SK-N-SH (cell line): ENCODE data around the gene ORC1. TPM values are rescaled to one million over a fixed set of nuclear protein-coding genes. Genes with fewer than 3 reads are reported as not detected.

Experiments
- CTCF ChIA-PET: fragments of 300-600, 350-600 bp; formaldehyde crosslinking; extraction: SDS; loops from one replicate; lab custom pipeline; 2021; lab: Yijun Ruan, JAX
- POLR2A ChIA-PET: fragments of 350-600 bp; sonication (Branson Sonifier 250); formaldehyde crosslinking; extraction: SDS; loops from one replicate; lab custom pipeline; 2020; ENCODE audit warnings: antibody characterized with exemption, inconsistent platforms; lab: Yijun Ruan, JAX
- DNase-seq: peaks from one replicate; pipeline ENCODE4 v3.0.0; 2012
- H2AFZ ChIP-seq: fragments of 200-600 bp; sonication (generic); 2 replicates; pipeline ENCODE4 v1.8.1; 2016; ENCODE audit warnings: antibody characterized with exemption, mild to moderate bottlenecking, low read depth
- H3F3A ChIP-seq: fragments of 200-600 bp; sonication (generic); replicated peaks from 2 replicates; pipeline ENCODE3; 2016; ENCODE audit warnings: antibody characterized with exemption, mild to moderate bottlenecking; ENCODE audit not compliant: insufficient read depth
- H3K27ac ChIP-seq, 2 experiments: fragments of 200-500 bp in 1 of 2; fragments of 200-600 bp in 1 of 2; sonication (Bioruptor generic) in 1 of 2; sonication (generic), shearing (Covaris generic) in 1 of 2; 2 replicates each; pipeline versions ENCODE4 v1.5.1 to v1.6.1; 2014 to 2016; ENCODE audit warnings: low read depth in 2 of 2, inconsistent platforms in 1 of 2, low read length in 1 of 2, mild to moderate bottlenecking in 1 of 2, mixed read lengths in 1 of 2
- H3K27me3 ChIP-seq: fragments of 200-600 bp; sonication (generic), shearing (Covaris generic); 2 replicates; pipeline ENCODE4 v1.6.1; 2016; ENCODE audit warnings: mixed run types; ENCODE audit not compliant: insufficient read depth
- H3K36me3 ChIP-seq, 2 experiments: fragments of 200-500 bp in 1 of 2; fragments of 200-600 bp in 1 of 2; sonication (Bioruptor generic) in 1 of 2; sonication (generic) in 1 of 2; replicated peaks in 1 of 2; 2 replicates each; pipeline versions ENCODE3 to v1.5.1; 2014 to 2016; ENCODE audit warnings: low read length in 1 of 2, mild to moderate bottlenecking in 1 of 2; ENCODE audit not compliant: insufficient read depth in 2 of 2, control insufficient read depth in 1 of 2
- H3K4me1 ChIP-seq, 2 experiments: fragments of 200-500 bp in 1 of 2; fragments of 200-600 bp in 1 of 2; sonication (Bioruptor generic) in 1 of 2; sonication (generic), shearing (Covaris generic) in 1 of 2; 2 replicates each; pipeline versions ENCODE4 v1.5.1 to v1.6.1; 2014 to 2016; ENCODE audit warnings: low read depth in 1 of 2, low read length in 1 of 2, mixed run types in 1 of 2; ENCODE audit not compliant: insufficient read depth in 2 of 2, control insufficient read depth in 1 of 2
- H3K4me2 ChIP-seq: fragments of 200-600 bp; sonication (generic), shearing (Covaris generic); 2 replicates; pipeline ENCODE4 v1.6.1; 2017; ENCODE audit warnings: mixed run types
- H3K4me3 ChIP-seq, 2 experiments: fragments of 200-500 bp in 1 of 2; fragments of 200-600 bp in 1 of 2; sonication (Bioruptor generic) in 1 of 2; sonication (generic), shearing (Covaris generic) in 1 of 2; 2 replicates each; pipeline versions ENCODE4 v1.5.1 to v1.8.1; 2014 to 2016; ENCODE audit warnings: low read depth in 2 of 2, inconsistent platforms in 1 of 2, low read length in 1 of 2, mild to moderate bottlenecking in 1 of 2, mixed read lengths in 1 of 2, moderate library complexity in 1 of 2
- H3K79me2 ChIP-seq: fragments of 200-600 bp; sonication (generic); 2 replicates; pipeline ENCODE4 v1.8.1; 2017; ENCODE audit warnings: mild to moderate bottlenecking; ENCODE audit not compliant: insufficient read depth
- H3K9ac ChIP-seq: fragments of 200-600 bp; sonication (generic); 2 replicates; pipeline ENCODE4 v1.6.1; 2017; ENCODE audit warnings: mixed run types
- H3K9me2 ChIP-seq: fragments of 200-600 bp; sonication (generic); 2 replicates; pipeline ENCODE4 v1.6.1; 2017; ENCODE audit warnings: mixed run types
- H3K9me3 ChIP-seq: fragments of 200-600 bp; sonication (generic); 2 replicates; pipeline ENCODE4 v1.6.1; 2017; ENCODE audit warnings: mixed run types, mild to moderate bottlenecking, moderate library complexity
- H4K20me1 ChIP-seq: fragments of 200-600 bp; sonication (generic); 2 replicates; pipeline ENCODE4 v1.6.1; 2017; ENCODE audit warnings: mild to moderate bottlenecking, mixed run types; ENCODE audit not compliant: insufficient read depth
- CTCF ChIP-seq: fragments of 200-600 bp; sonication (generic); IDR thresholded peaks from 2 replicates; pipeline ENCODE4 v1.6.1; 2017; ENCODE audit warnings: antibody characterized with exemption, mild to moderate bottlenecking, moderate library complexity
- ELF1 ChIP-seq: IDR thresholded peaks from 2 replicates; pipeline ENCODE4 v1.4.0; 2012
- EZH2phosphoT487 ChIP-seq: fragments of 200-600 bp; sonication (generic); IDR thresholded peaks from 2 replicates; pipeline ENCODE4 v1.6.1; 2017; ENCODE audit warnings: low read depth, mixed run types, mild to moderate bottlenecking, antibody characterized with exemption, moderate library complexity, borderline replicate concordance
- FOSL2 ChIP-seq: IDR thresholded peaks from 2 replicates; pipeline ENCODE4 v1.4.0; 2012; ENCODE audit warnings: low read depth, mild to moderate bottlenecking, moderate library complexity, borderline replicate concordance
- FOXJ3 ChIP-seq: sonication (generic); formaldehyde crosslinking; IDR thresholded peaks from 2 replicates; pipeline ENCODE4 v1.5.1; 2020; ENCODE audit warnings: mild to moderate bottlenecking, missing genetic modification reagents
- FOXM1 ChIP-seq: IDR thresholded peaks from 2 replicates; pipeline ENCODE4 v1.4.0; 2012; ENCODE audit warnings: low read depth, mild to moderate bottlenecking
- GATA2 ChIP-seq: sonication (generic); formaldehyde crosslinking; IDR thresholded peaks from 2 replicates; pipeline ENCODE4 v1.5.0; 2020; ENCODE audit warnings: mild to moderate bottlenecking, missing genetic modification reagents
- IRF3 ChIP-seq: fragments of 150-350 bp; IDR thresholded peaks from 2 replicates; pipeline ENCODE4 v1.6.1; 2016; ENCODE audit warnings: mild to moderate bottlenecking, low read depth, low read length
- JUND ChIP-seq: IDR thresholded peaks from 2 replicates; pipeline ENCODE4 v1.4.0; 2012
- MAX ChIP-seq: IDR thresholded peaks from 2 replicates; pipeline ENCODE4 v1.4.0; 2012; ENCODE audit warnings: low read depth
- MEF2A ChIP-seq: IDR thresholded peaks from 2 replicates; pipeline ENCODE4 v1.4.0; 2012; ENCODE audit warnings: low read depth, borderline replicate concordance
- NRF1 ChIP-seq: IDR thresholded peaks from 2 replicates; pipeline ENCODE4 v1.6.1; 2012; ENCODE audit warnings: low read depth, mild to moderate bottlenecking, low read length
- POLR2AphosphoS5 ChIP-seq: IDR thresholded peaks from 2 replicates; pipeline ENCODE4 v1.6.1; 2012; ENCODE audit warnings: low read depth, low read length
- RAD21 ChIP-seq: IDR thresholded peaks from 2 replicates; pipeline ENCODE4 v1.6.1; 2012; ENCODE audit warnings: mild to moderate bottlenecking, low read length
- RFX5 ChIP-seq: IDR thresholded peaks from 2 replicates; pipeline ENCODE4 v1.6.1; 2012; ENCODE audit warnings: mild to moderate bottlenecking, improper control_type of control experiment, low read length
- RXRA ChIP-seq: IDR thresholded peaks from 2 replicates; pipeline ENCODE4 v1.4.0; 2012; ENCODE audit warnings: low read depth, mild to moderate bottlenecking, borderline replicate concordance
- SIN3A ChIP-seq: IDR thresholded peaks from 2 replicates; pipeline ENCODE4 v1.6.1; 2012; ENCODE audit warnings: low read depth, mild to moderate bottlenecking, low read length, moderate library complexity, borderline replicate concordance
- TAF1 ChIP-seq: IDR thresholded peaks from 2 replicates; pipeline ENCODE4 v1.6.1; 2012; ENCODE audit warnings: low read depth, mild to moderate bottlenecking, low read length, moderate library complexity, borderline replicate concordance
- TCF12 ChIP-seq: IDR thresholded peaks from 2 replicates; pipeline ENCODE4 v1.4.0; 2012
- TEAD4 ChIP-seq: IDR thresholded peaks from 2 replicates; pipeline ENCODE4 v1.4.0; 2012; ENCODE audit warnings: mild to moderate bottlenecking, borderline replicate concordance; ENCODE audit not compliant: insufficient read depth
- USF1 ChIP-seq: IDR thresholded peaks from 2 replicates; pipeline ENCODE4 v1.4.0; 2012; ENCODE audit warnings: low read depth, borderline replicate concordance
- YY1 ChIP-seq: IDR thresholded peaks from 2 replicates; pipeline ENCODE4 v1.4.0; 2012; ENCODE audit warnings: low read depth, mild to moderate bottlenecking
- ZBTB33 ChIP-seq: IDR thresholded peaks from 2 replicates; pipeline ENCODE4 v1.4.0; 2012; ENCODE audit warnings: low read depth, borderline replicate concordance
- WGBS: methylation state at CpG from one replicate; pipeline ENCODE4 v1.1.6; 2017; ENCODE audit warnings: low lambda C conversion rate; 5-methylcytosine and 5-hydroxymethylcytosine counted together
- polyA plus RNA-seq, 3 experiments: library from polyadenylated mRNA; depleted of rRNA; stranded (reverse); fragments of >200 nt; gene quantifications; 2 replicates each; pipeline ENCODE4 v1.2.3, GENCODE V29; 2012

Gene ORC1
- polyA plus RNA-seq (2012; rRNA removed): 4.9 and 5.2 TPM in 2 replicates
- polyA plus RNA-seq (2012; cell fraction: cytosol; rRNA removed): 3.8 and 5.1 TPM in 2 replicates
- polyA plus RNA-seq (2012; cell fraction: nucleus; rRNA removed): 3.9 and 4.9 TPM in 2 replicates

- Histone ChIP-seq H3K27ac (peak within 1 kb of the TSS; percentile 92 to 95), H3K9ac (peak within 1 kb of the TSS; percentile 92), H3K79me2 (peaks cover 55% of the 10 kb centered on the region), H3K4me1 (peaks cover 6 to 14% of the 10 kb centered on the region in 2 experiments; a peak in 2 of 4 replicates), H3F3A (no peaks in the 10 kb centered on the region), H2AFZ (peak within 1 kb of the TSS; percentile 91), H4K20me1 (no peaks in the 10 kb centered on the region), H3K4me2 (peak within 1 kb of the TSS; percentile 79), H3K9me3 (no peaks in the 10 kb centered on the region), H3K9me2 (no peaks in the 10 kb centered on the region), H3K27me3 (no peaks in the 10 kb centered on the region), H3K4me3 (peak within 1 kb of the TSS; percentile 92 to 97), H3K36me3 (peaks cover 27 to 28% of the 10 kb centered on the region in 2 experiments)
- ChIA-PET POLR2A (interaction anchor here (0.6 to 1.2 kb wide), 5 partner anchors 11 to 349 kb away, joined by 3 to 4 read pairs (median 3); partner anchors contain the start of gene TUT4), CTCF (interaction anchor here (0.5 to 2.4 kb wide), 8 partner anchors 9 to 307 kb away, joined by 3 to 14 read pairs (median 4); no protein-coding TSS in a partner anchor)
- 2% methylated on average over 48 of the region's 57 CpGs for WGBS
- peak; percentile 94 for DNase-seq
- no peak for TF ChIP-seq RAD21
- no peak for TF ChIP-seq IRF3
- peak; percentile 98 for TF ChIP-seq POLR2AphosphoS5
- TF ChIP-seq GATA2 (CRISPR knock-in tag): no peak
- TF ChIP-seq NRF1: no peak
- peak; percentile 88 for TF ChIP-seq TAF1
- no peak for TF ChIP-seq ZBTB33
- no peak for TF ChIP-seq TCF12
- no peak for TF ChIP-seq USF1
- no peak for TF ChIP-seq RXRA
- peak; percentile 64; the same call in 1 of the 2 replicates for TF ChIP-seq ELF1
- no peak for TF ChIP-seq JUND
- TF ChIP-seq FOXM1: no peak
- TF ChIP-seq MEF2A: no peak
- TF ChIP-seq YY1: peak; percentile 95
- no peak for TF ChIP-seq EZH2phosphoT487
- peak; percentile 88; the same call in 1 of the 2 replicates for TF ChIP-seq SIN3A
- TF ChIP-seq RFX5: peak; percentile 65; the same call in 1 of the 2 replicates
- TF ChIP-seq FOSL2: no peak
- peak; percentile 57 for TF ChIP-seq CTCF
- TF ChIP-seq TEAD4: no peak
- TF ChIP-seq FOXJ3 (CRISPR knock-in tag): no peak
- TF ChIP-seq MAX: peak; percentile 81
Observed at GRCh38 chr1:52404116-52404974, at the start of gene ORC1, which contains the start of gene PRPF38A. Gene ORC1, minus strand, starts transcription at chr1:52404423. Its CDS starts 2,200 bp downstream, at chr1:52402223. Gene PRPF38A, plus strand, starts transcription at chr1:52404602. Its CDS starts 148 bp downstream, at chr1:52404750.
